ENCODE results near the gene JAGN1. TPM values are rescaled to one million over a fixed set of nuclear protein-coding genes. Genes with fewer than 3 reads are reported as not detected.
"Not testable (repeated sequence)": the region's sequence is repeated elsewhere in the genome, so short reads cannot be mapped to it uniquely, and the experiment has no call there.

Gene JAGN1
- total RNA-seq, 2 experiments from 2014 or later = 21.0 to 29.5 TPM

- H3K4me3 ChIP-seq (ENCODE audit: low read depth, low read length, poor library complexity, severe bottlenecking) = no peak overlapping the region
- peak overlapping the region; percentile 67; the same call in 1 of the 2 replicates for H3K4me2 ChIP-seq (ENCODE audit: low read length)
- no TSS peak for BruUV-seq (replicated peaks)
- H3K27ac ChIP-seq (ENCODE audit: low read depth, low read length, poor library complexity, severe bottlenecking) = no peak overlapping the region
- TF ChIP-seq CTCF (conservative IDR thresholded peaks at IDR 0.05; ENCODE audit: low read length) (no peak), EZH2phosphoT487 (IDR thresholded peaks at IDR 0.05; ENCODE audit: borderline replicate concordance, low read depth, low read length) (no peak)
- H2AFZ ChIP-seq (ENCODE audit: low read length) = peak overlapping the region; percentile 92; the same call in 1 of the 2 replicates
- H4K20me1 ChIP-seq (ENCODE audit: insufficient read depth, low read length) = no peaks in the 10 kb centered on the region
- POLR2A ChIA-PET = interaction anchor here (0.9 to 3.2 kb wide), 3 partner anchors 10 to 433 kb away, joined by 3 to 17 read pairs (median 4); partner anchors contain the start of gene CIDEC
- peaks cover 11% of the 10 kb centered on the region for H3K4me1 ChIP-seq (ENCODE audit: insufficient read depth, low read length, poor library complexity, severe bottlenecking)
- no peaks in the 10 kb centered on the region for H3K9me3 ChIP-seq (ENCODE audit: low read length)
- intact Hi-C loops (cut with micrococcal nuclease; ENCODE audit: unreplicated experiment) = no loop called here
- CTCF ChIA-PET (ENCODE audit: unreplicated experiment) = no interaction called here
- no peaks in the 10 kb centered on the region for H3K9me2 ChIP-seq (ENCODE audit: insufficient read depth, low read length)
- H3K36me3 ChIP-seq (ENCODE audit: insufficient read depth, low read length) = peaks cover 26% of the 10 kb centered on the region
- DNase-seq (ENCODE audit: low spot score) = no peak
- H3K79me2 ChIP-seq (ENCODE audit: insufficient read depth, low read depth, low read length) = peaks cover 32% of the 10 kb centered on the region
Observed at GRCh38 chr3:9889405-9889804, 1.0 kb upstream of the JAGN1 start.

DNA sequence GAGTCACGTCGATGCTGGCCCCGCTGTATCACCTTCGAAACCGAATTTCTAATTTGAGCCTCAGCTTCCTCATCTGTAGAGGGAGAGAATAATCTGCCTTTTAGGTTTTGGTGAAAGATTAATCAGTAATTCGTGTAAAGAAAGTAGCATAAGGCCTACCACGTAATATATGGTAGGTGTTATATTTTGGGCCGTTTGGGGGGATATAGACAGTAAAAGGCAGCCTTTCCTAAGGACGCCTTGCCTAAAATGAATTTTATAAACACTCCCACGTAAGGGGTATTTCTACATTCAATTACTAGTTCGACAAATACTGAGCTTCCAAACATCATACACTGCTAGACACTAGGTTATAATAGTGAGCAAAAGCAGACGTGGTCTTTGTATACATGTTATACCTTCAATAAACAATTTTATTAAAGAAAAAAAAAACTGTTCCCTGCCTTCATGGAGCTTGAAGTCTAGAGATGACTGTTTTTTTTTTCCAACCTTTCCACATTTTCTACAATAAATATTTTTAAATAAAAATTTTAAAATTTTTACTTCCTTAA, 737 bp downstream of the JAGN1 start:
- no peaks in the 10 kb centered on the region for H3K9me3 ChIP-seq (ENCODE audit: low read length)
- H3K79me2 ChIP-seq (ENCODE audit: insufficient read depth, low read depth, low read length) = peaks cover 37% of the 10 kb centered on the region
- H4K20me1 ChIP-seq (ENCODE audit: insufficient read depth, low read length) = no peaks in the 10 kb centered on the region
- no peak for TF ChIP-seq CTCF (conservative IDR thresholded peaks at IDR 0.05; ENCODE audit: low read length)
- no peak for TF ChIP-seq EZH2phosphoT487 (IDR thresholded peaks at IDR 0.05; ENCODE audit: borderline replicate concordance, low read depth, low read length)
- BruUV-seq (replicated peaks) = TSS peak; percentile 75
- peak overlapping the region; percentile 95 for H3K4me3 ChIP-seq (ENCODE audit: low read depth, low read length, poor library complexity, severe bottlenecking)
- no peak for DNase-seq (ENCODE audit: low spot score)
- peaks cover 11% of the 10 kb centered on the region for H3K4me1 ChIP-seq (ENCODE audit: insufficient read depth, low read length, poor library complexity, severe bottlenecking)
- H3K27ac ChIP-seq (ENCODE audit: low read depth, low read length, poor library complexity, severe bottlenecking) = peak overlapping the region; percentile 60
- peak overlapping the region; percentile 67 for H3K4me2 ChIP-seq (ENCODE audit: low read length)
- ChIA-PET CTCF (ENCODE audit: unreplicated experiment) (no interaction called here), POLR2A (interaction anchor here (0.7 to 3.2 kb wide), 10 partner anchors 11 to 1796 kb away, joined by 3 to 17 read pairs (median 3); partner anchors contain the start of genes ARPC4, CIDEC and CRELD1)
- H2AFZ ChIP-seq (ENCODE audit: low read length) = peak overlapping the region; percentile 92; the same call in 1 of the 2 replicates
- H3K9me2 ChIP-seq (ENCODE audit: insufficient read depth, low read length) = no peaks in the 10 kb centered on the region
- H3K36me3 ChIP-seq (ENCODE audit: insufficient read depth, low read length) = peaks cover 37% of the 10 kb centered on the region
- intact Hi-C loops (cut with micrococcal nuclease; ENCODE audit: unreplicated experiment) = loop anchor here (2.0 kb wide), 1 partner anchor 40 kb away; no protein-coding TSS in a partner anchor

GRCh38 chr3:9893739-9894138, 3.3 kb downstream of the JAGN1 start:
- CTCF ChIA-PET (ENCODE audit: unreplicated experiment) = no interaction called here
- Histone ChIP-seq H3K4me3 (ENCODE audit: low read depth, low read length, poor library complexity, severe bottlenecking) (no peak overlapping the region), H3K36me3 (ENCODE audit: insufficient read depth, low read length) (peaks cover 45% of the 10 kb centered on the region), H3K9me3 (ENCODE audit: low read length) (no peaks in the 10 kb centered on the region), H3K79me2 (ENCODE audit: insufficient read depth, low read depth, low read length) (peaks cover 37% of the 10 kb centered on the region), H2AFZ (ENCODE audit: low read length) (no peak overlapping the region), H3K9me2 (ENCODE audit: insufficient read depth, low read length) (no peaks in the 10 kb centered on the region), H3K27ac (ENCODE audit: low read depth, low read length, poor library complexity, severe bottlenecking) (no peak overlapping the region), H4K20me1 (ENCODE audit: insufficient read depth, low read length) (no peaks in the 10 kb centered on the region), H3K4me1 (ENCODE audit: insufficient read depth, low read length, poor library complexity, severe bottlenecking) (peaks cover 11% of the 10 kb centered on the region), H3K4me2 (ENCODE audit: low read length) (no peak overlapping the region)
- BruUV-seq (replicated peaks) = no TSS peak
- intact Hi-C loops (cut with micrococcal nuclease; ENCODE audit: unreplicated experiment) = no loop called here
- POLR2A ChIA-PET = interaction anchor here (1.0 kb wide), 1 partner anchor 19 kb away, joined by 5 read pairs; no protein-coding TSS in a partner anchor
- no peak for DNase-seq (ENCODE audit: low spot score)
- TF ChIP-seq CTCF (conservative IDR thresholded peaks at IDR 0.05; ENCODE audit: low read length) (no peak), EZH2phosphoT487 (IDR thresholded peaks at IDR 0.05; ENCODE audit: borderline replicate concordance, low read depth, low read length) (no peak)

DNA sequence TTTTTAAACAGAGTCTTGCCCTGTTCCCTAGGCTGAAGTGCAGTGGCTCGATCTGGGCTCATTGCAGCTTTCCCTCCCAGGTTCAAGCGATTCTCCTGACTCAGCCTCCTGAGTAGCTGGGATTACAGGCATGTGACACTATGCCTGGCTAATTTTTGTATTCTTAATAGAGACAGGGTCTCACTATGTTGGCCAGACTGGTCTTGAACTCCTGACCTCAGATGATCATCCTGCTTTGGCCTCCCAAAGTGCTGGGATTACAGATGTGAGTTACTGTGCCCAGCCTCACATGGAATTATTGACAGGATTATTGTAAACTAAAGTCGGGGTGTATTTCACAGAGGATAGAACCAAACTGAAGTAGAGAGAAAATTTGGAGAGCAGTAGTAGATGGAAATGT, 5.3 kb downstream of the JAGN1 start:
- H4K20me1 ChIP-seq (ENCODE audit: insufficient read depth, low read length); H3K27ac ChIP-seq (ENCODE audit: low read depth, low read length, poor library complexity, severe bottlenecking); H2AFZ ChIP-seq (ENCODE audit: low read length); H3K4me2 ChIP-seq (ENCODE audit: low read length); intact Hi-C loops (cut with micrococcal nuclease; ENCODE audit: unreplicated experiment); DNase-seq (ENCODE audit: low spot score); H3K9me2 ChIP-seq (ENCODE audit: insufficient read depth, low read length); H3K4me3 ChIP-seq (ENCODE audit: low read depth, low read length, poor library complexity, severe bottlenecking); H3K9me3 ChIP-seq (ENCODE audit: low read length); H3K4me1 ChIP-seq (ENCODE audit: insufficient read depth, low read length, poor library complexity, severe bottlenecking); CTCF ChIA-PET (ENCODE audit: unreplicated experiment); BruUV-seq (replicated peaks): not testable (repeated sequence)
- H3K36me3 ChIP-seq (ENCODE audit: insufficient read depth, low read length) = peaks cover 45% of the 10 kb centered on the region
- peaks cover 35% of the 10 kb centered on the region for H3K79me2 ChIP-seq (ENCODE audit: insufficient read depth, low read depth, low read length)
- POLR2A ChIA-PET = interaction anchor here (0.5 kb wide), 1 partner anchor 1815 kb away, joined by 3 read pairs; no protein-coding TSS in a partner anchor

All from OCI-LY7 (cell line).